Measurements from ENCODE around the gene ZNF714. TPM values are rescaled to one million over a fixed set of nuclear protein-coding genes. Genes with fewer than 3 reads are reported as not detected.

ZNF714 gene
- total RNA-seq (2014; rRNA removed; shearing (Covaris generic)) = 18.2 and 39.3 TPM in 2 replicates

GRCh38 chr19:21082011-21082975 is at the start of gene ZNF714:
Gene ZNF714 (plus strand): TSS chr19:21082203. CDS start chr19:21098269, 16,066 bp downstream.
- DNase-seq (ENCODE audit: low spot score) = peak; percentile 95

GRCh38 chr19:21045028-21045427 is 37.0 kb upstream of the ZNF714 start:
- in situ Hi-C loops (cut with HindIII; ENCODE audit: low sequenced_read_pairs) = no loop called here
- DNase-seq (ENCODE audit: low spot score) = no peak

More at GRCh38 chr19:21082011-21082975, at the start of gene ZNF714:
- in situ Hi-C loops (cut with HindIII; ENCODE audit: low sequenced_read_pairs) = no loop called here

GRCh38 chr19:21046489-21046888 is 35.5 kb upstream of the ZNF714 start:
- no peak for DNase-seq (ENCODE audit: low spot score)
- in situ Hi-C loops (cut with HindIII; ENCODE audit: low sequenced_read_pairs) = no loop called here

GRCh38 chr19:21047716-21048115 is 34.3 kb upstream of the ZNF714 start:
- in situ Hi-C loops (cut with HindIII; ENCODE audit: low sequenced_read_pairs) = no loop called here

GRCh38 chr19:21052902-21053301 is 29.1 kb upstream of the ZNF714 start:
- in situ Hi-C loops (cut with HindIII; ENCODE audit: low sequenced_read_pairs) = no loop called here
- no peak for DNase-seq (ENCODE audit: low spot score)

More at GRCh38 chr19:21047716-21048115, 34.3 kb upstream of the ZNF714 start:
- no peak for DNase-seq (ENCODE audit: low spot score)

- in situ Hi-C loops (cut with HindIII; ENCODE audit: low sequenced_read_pairs) = no loop called here
- DNase-seq (ENCODE audit: low spot score) = no peak
These were observed 16.7 kb upstream of the ZNF714 start for GRCh38 chr19:21065336-21065735.

GRCh38 chr19:21084343-21084742 is 2.3 kb downstream of the ZNF714 start:
- DNase-seq (ENCODE audit: low spot score) = no peak
- in situ Hi-C loops (cut with HindIII; ENCODE audit: low sequenced_read_pairs) = no loop called here

- in situ Hi-C loops (cut with HindIII; ENCODE audit: low sequenced_read_pairs) = no loop called here
These were observed 5.9 kb downstream of the ZNF714 start for GRCh38 chr19:21087871-21088270.

GRCh38 chr19:21092109-21092508 is 10.1 kb downstream of the ZNF714 start:
- in situ Hi-C loops (cut with HindIII; ENCODE audit: low sequenced_read_pairs) = no loop called here
- DNase-seq (ENCODE audit: low spot score) = no peak

More at GRCh38 chr19:21087871-21088270, 5.9 kb downstream of the ZNF714 start:
- DNase-seq (ENCODE audit: low spot score) = no peak

- DNase-seq (ENCODE audit: low spot score) = no peak
- in situ Hi-C loops (cut with HindIII; ENCODE audit: low sequenced_read_pairs) = no loop called here
These were observed 12.5 kb downstream of the ZNF714 start for GRCh38 chr19:21094347-21095025.

GRCh38 chr19:21098291-21098690 is 16.3 kb downstream of the ZNF714 start:
- no peak for DNase-seq (ENCODE audit: low spot score)
- in situ Hi-C loops (cut with HindIII; ENCODE audit: low sequenced_read_pairs) = no loop called here

- in situ Hi-C loops (cut with HindIII; ENCODE audit: low sequenced_read_pairs) = no loop called here
- no peak for DNase-seq (ENCODE audit: low spot score)
These were observed 19.7 kb downstream of the ZNF714 start for GRCh38 chr19:21101521-21102242.

GRCh38 chr19:21109116-21109515 is 27.1 kb downstream of the ZNF714 start:
- DNase-seq (ENCODE audit: low spot score) = no peak
- in situ Hi-C loops (cut with HindIII; ENCODE audit: low sequenced_read_pairs) = no loop called here

GRCh38 chr19:21110183-21110582 is 28.2 kb downstream of the ZNF714 start:
- DNase-seq (ENCODE audit: low spot score) = no peak
- in situ Hi-C loops (cut with HindIII; ENCODE audit: low sequenced_read_pairs) = no loop called here

GRCh38 chr19:21115430-21115829 is 33.4 kb downstream of the ZNF714 start:
- no peak for DNase-seq (ENCODE audit: low spot score)
- in situ Hi-C loops (cut with HindIII; ENCODE audit: low sequenced_read_pairs) = no loop called here

- DNase-seq (ENCODE audit: low spot score) = no peak
- in situ Hi-C loops (cut with HindIII; ENCODE audit: low sequenced_read_pairs) = no loop called here
These were observed 35.3 kb downstream of the ZNF714 start for GRCh38 chr19:21117041-21117907.

- no peak for DNase-seq (ENCODE audit: low spot score)
- in situ Hi-C loops (cut with HindIII; ENCODE audit: low sequenced_read_pairs) = no loop called here
These were observed 44.1 kb downstream of the ZNF714 start for GRCh38 chr19:21126078-21126477.

GRCh38 chr19:21127001-21127400 is 45.0 kb downstream of the ZNF714 start:
- in situ Hi-C loops (cut with HindIII; ENCODE audit: low sequenced_read_pairs) = no loop called here

GRCh38 chr19:21127898-21128297 is 45.9 kb downstream of the ZNF714 start:
- DNase-seq (ENCODE audit: low spot score) = no peak
- in situ Hi-C loops (cut with HindIII; ENCODE audit: low sequenced_read_pairs) = no loop called here

More at GRCh38 chr19:21127001-21127400, 45.0 kb downstream of the ZNF714 start:
- no peak for DNase-seq (ENCODE audit: low spot score)

Measured in G401 (cell line).